Stimulated activated CD8-positive, alpha-beta memory T cell treated with anti-CD3 and anti-CD28 coated beads, Interleukin-15, amount 100 ng/mL, for 48 hours (primary cell): Measurements from ENCODE around the gene UNC93B1.
"Not testable (repeated sequence)": the region's sequence is repeated elsewhere in the genome, so short reads cannot be mapped to it uniquely, and the experiment has no call there.

Source experiments
- DNase-seq, 2 donors: peaks; one replicate each; pipeline ENCODE4 v3.0.0-alpha.2; 2020; ENCODE audit warnings: low read depth in 2 of 2

Gene UNC93B1

GRCh38 chr11:67943406-67943805 lies 60.5 kb downstream of the UNC93B1 start:
- not testable (repeated sequence) for DNase-seq
